Activated CD8-positive, alpha-beta memory T cell treated with anti-CD3 and anti-CD28 coated beads for 1 hour (primary cell): ENCODE results near the gene LAMC1.

Source experiments
- DNase-seq, 2 donors: peaks; one replicate each; pipeline ENCODE4 v3.0.0-alpha.2; 2020; ENCODE audit warnings: low read depth in 1 of 2; ENCODE audit errors: extremely low read depth in 1 of 2

The LAMC1 gene

DNA sequence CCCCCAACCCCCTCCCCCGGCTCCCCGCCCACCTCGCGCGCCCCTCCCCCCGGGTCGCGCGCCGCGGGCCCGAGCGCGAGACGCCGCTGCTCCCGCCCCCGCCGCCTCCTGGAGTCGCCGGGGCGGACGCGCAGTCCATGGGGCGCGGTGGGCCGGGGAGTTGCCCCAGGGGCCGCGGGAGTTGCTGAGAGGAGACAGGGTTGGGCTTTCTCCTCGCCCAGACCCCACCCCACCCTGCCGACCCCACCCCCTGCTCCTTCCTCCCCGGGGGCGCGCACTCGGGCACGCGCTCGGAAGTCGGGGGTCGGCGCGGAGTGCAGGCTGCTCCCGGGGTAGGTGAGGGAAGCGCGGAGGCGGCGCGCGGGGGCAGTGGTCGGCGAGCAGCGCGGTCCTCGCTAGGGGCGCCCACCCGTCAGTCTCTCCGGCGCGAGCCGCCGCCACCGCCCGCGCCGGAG is at the start of gene LAMC1:
Gene LAMC1 (plus strand): TSS at position 275 of the 455 bp plus-strand sequence. CDS start 297 bp downstream, outside the sequence.
- no peak for DNase-seq

GRCh38 chr1:182974506-182975191 is 48.6 kb upstream of the LAMC1 start:
- DNase-seq = no peak

GRCh38 chr1:182977480-182977879 is 45.7 kb upstream of the LAMC1 start:
- no peak for DNase-seq

DNA sequence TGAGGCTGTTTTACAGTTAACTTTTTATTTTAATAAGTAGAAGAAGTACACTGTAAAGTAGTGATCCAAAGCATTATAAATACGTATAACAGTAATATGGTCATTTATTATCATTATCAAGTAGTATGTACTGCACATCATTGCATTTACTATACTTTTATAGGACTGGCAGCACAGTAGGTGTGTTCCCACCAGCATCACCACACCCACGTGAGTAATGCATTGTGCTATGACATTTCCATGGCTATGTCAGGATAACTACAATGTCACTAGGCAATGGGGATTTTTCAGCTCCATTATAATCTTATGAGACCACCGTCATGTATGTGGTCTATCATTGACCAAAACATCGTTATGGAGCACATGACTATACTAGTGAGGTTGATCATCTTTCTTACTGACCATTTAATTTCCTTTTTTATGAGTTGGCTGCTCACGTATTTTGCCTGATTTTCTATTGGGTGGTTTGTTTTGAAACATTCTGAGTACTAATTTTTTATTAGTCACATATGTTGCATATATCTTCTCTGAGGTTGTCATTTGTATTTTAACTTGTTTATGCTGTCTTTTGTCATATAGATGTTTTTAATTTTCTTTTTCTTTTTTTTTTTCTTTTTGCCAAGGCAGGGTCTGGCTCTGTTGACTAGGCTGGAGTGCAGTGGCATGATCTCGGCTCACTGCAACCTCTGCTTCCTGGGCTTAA is 44.9 kb upstream of the LAMC1 start:
- DNase-seq = no peak

- DNase-seq = no peak
These were observed 39.1 kb upstream of the LAMC1 start for GRCh38 chr1:182984138-182984537.

GRCh38 chr1:182984621-182985020 is 38.6 kb upstream of the LAMC1 start:
- no peak for DNase-seq

DNA sequence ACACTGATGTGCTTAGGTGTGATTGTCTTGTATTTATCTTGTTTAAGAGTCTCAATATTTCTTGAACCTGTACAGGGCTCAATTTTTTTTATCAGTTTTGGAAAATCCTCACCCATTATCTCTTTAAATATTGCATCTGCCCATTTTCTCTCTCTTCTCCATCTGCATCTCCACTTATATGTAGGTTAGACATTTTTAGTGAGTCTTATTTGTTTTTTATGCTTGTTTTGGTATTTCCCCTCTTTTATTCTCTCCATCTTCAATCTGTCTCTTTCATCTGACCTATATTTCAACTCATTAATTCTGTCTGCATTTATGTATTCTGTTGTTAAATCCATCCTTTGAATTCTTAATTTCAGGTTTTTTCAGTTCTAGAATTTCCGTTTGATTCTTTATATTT is 37.3 kb upstream of the LAMC1 start:
- DNase-seq = no peak

- DNase-seq = no peak
These were observed 32.6 kb upstream of the LAMC1 start for GRCh38 chr1:182990413-182991144.

DNA sequence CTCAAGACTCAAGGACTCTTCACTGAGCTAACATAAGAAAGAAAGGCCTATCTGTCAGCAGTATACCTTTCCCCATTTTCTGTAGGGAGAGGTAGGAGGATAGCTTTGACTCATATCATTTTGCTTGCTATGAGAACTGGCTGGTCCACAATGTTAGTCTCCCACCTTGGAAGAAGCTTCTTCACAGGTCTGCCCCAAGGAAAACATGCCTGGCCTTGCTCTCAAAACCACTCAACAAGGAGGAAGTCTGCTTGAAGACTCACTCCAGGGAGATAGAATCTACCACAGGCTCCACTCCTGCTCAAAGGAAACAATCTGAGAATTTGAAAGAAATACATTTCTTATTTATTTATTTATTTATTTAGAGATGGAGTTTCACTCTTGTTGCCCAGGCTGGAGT is 29.5 kb upstream of the LAMC1 start:
- DNase-seq = no peak

- DNase-seq = no peak
These were observed 27.3 kb upstream of the LAMC1 start for GRCh38 chr1:182995894-182996293.

DNA sequence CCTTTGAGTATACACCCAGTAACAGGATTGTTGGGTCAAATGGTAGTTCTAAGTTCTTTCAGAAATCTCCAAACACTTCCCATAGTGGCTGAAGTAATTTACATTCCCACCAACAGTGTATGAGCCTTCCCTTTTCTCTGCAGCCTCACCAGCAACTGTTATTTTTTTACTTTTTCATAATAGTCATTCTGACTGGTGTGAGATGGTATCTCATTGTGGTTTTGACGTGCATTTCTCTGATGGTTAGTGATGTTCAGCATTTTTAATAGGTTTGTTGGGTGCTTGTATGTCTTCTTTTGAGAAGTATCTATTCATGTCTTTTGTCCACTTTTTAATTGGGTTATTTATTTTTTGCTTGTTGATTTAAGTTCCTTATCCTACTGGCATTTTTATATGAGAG is 26.4 kb upstream of the LAMC1 start:
- DNase-seq = no peak

- DNase-seq = no peak
These were observed 24.7 kb upstream of the LAMC1 start for GRCh38 chr1:182998482-182998881.

GRCh38 chr1:183000167-183000962 is 22.9 kb upstream of the LAMC1 start:
- no peak for DNase-seq

- no peak for DNase-seq
These were observed 21.0 kb upstream of the LAMC1 start for GRCh38 chr1:183002267-183002666.

GRCh38 chr1:183002797-183003196 is 20.4 kb upstream of the LAMC1 start:
- DNase-seq = no peak

- no peak for DNase-seq
These were observed 20.0 kb upstream of the LAMC1 start for GRCh38 chr1:183003203-183003602.

GRCh38 chr1:183004141-183004540 is 19.1 kb upstream of the LAMC1 start:
- no peak for DNase-seq

DNA sequence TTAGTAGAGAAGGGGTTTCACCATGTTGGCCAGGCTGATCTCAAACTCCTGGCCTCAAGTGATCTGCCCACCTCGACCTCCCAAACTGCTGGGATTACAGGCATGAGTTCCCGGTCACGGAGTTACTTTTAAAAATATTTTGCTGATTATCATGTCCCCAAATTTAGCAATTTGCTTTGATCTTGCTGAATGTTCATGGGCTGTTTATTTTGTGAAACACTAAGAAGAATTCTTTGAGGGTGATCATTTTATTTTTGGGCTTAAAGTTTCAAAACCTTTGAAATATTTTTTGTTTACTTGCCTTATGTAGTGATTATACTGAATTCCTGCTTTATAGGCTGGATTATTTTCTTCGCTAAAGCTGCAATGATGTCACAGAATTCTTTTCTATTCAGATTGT is 11.4 kb upstream of the LAMC1 start:
- DNase-seq = no peak

DNA sequence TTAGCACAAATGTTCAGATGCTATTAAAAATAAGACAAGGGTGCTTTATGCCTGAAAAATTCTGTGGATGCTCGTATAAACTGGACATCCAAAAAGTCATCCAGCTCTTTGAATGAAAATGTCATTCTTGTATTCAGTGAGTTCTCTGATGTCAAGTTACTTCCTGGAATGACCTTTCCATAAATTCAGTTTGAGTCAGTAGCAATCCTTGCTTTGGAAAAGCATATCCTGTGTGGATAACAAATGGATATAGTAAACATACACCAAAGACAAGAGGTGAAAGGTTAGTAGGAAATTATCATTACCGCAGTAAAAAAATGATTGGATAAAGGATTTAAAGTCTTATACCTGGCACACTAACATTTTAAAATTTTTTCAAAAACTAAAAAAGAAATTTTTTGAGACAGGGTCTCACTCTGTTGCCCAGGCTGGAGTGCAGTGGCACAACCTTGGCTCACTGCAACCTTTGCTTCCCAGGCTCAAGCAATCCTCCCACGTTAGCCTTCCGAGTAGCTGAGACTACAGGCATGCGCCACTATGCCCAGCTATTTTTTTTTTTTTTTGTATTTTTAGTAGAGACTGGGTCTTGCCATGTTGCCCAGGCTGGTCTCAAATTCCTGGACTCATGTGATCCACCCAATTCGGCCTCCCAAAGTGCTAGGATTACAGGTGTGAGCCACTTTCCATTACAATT is 10.8 kb upstream of the LAMC1 start:
- DNase-seq = no peak

GRCh38 chr1:183019139-183019740 is 4.0 kb upstream of the LAMC1 start:
- no peak for DNase-seq
